GM21360 (cell line): ENCODE measurements around the gene LINGO1.

Experiments used
- ATAC-seq: cut with Tn5 transposase; IDR thresholded peaks from one replicate; pipeline ENCODE4 v1.9.1; 2021; ENCODE audit warnings: mild to moderate bottlenecking, moderate library complexity; ENCODE audit not compliant: unreplicated experiment

LINGO1 gene

DNA sequence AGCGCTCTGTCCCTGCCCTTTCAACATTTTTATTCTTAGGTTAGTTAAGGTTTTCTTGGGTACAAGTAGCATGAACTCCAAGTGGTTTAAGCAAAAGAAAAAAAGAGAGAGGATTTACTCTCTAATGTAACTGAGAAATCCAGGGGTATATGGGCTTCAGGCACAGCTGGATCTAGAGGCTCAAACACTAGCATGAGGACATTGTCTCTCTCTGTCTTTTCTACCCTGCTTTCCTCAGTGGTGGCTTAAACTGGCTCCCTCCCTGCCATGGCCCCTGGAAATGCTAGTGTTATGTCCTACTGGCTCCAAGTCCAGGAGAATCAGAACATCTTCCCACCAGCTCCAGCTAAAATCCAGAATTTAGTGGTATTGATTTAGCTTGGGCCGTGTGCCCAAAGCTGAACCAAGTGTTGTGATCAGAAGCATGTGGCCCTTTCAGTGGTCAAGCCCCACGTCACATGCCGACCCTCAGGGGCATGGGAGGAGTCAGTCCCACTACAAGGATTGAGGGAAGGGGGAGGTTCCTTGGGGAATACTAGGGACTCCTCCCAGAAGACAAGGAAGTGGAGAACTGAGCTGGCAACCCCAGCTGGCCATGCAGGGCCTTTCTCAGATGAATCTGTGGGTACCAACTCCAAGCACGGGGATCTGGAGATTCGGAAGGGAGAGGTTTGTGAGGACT is 58.0 kb downstream of the LINGO1 start:
- no peak for ATAC-seq

DNA sequence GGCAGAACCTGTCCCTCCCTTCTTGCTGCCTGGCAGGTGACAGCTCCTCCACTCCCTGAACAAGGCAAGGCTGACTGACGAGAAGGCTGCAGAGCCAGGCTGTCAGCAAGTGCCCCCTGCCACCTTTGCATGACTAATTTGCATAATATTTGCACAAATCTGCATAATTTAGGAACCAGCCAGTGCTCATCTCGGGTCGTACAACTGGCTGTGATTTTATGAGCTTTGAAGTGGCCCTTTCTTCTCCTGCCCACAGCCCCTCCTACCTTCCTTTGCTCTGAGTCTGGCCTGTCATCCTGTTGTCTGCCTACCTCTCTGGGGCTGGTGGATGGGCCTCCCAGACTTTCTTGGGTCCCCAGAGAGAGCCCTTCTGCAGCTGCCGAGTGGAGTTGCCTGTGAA is 58.9 kb downstream of the LINGO1 start:
- ATAC-seq = no peak

DNA sequence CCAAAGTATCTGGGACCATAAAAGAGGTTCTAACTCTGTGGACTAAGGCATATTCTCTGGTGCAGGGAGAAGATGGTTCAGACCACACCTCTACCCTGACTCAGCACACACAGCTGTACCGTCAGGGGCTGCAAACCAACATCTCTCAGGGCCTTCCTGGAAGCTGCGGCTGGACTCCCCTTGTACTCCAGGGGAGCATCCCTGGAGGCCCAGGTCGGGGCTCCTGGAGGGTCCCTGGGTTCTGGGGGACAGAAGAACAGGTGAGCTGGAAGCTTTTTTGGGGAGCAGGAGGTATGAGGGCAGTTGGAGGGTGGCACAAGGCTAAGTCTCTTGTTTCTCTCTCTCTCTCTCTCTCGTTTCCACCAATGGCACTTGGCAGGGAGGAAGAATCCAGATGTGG is 60.5 kb downstream of the LINGO1 start:
- ATAC-seq = no peak

DNA sequence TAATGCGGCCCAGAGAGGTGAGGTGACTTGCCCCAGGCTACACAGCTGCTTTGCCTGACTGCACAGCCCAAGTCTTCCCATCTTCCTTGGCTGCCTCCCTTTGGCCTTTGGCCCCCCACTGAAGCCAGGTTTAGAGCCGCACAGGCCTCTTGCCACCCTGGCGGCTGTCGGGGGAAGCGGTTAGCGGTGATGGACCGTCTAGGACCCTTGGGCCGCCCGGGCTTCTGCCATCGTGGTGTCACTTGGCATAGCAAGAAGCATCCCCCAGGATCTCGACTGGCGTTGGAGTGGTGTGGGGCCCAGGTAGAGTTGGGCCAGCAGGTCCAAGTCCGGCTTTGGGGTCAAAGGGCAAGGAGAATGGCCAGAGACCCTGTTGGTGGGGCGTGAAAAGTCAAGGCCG is 61.0 kb downstream of the LINGO1 start:
- no peak for ATAC-seq

DNA sequence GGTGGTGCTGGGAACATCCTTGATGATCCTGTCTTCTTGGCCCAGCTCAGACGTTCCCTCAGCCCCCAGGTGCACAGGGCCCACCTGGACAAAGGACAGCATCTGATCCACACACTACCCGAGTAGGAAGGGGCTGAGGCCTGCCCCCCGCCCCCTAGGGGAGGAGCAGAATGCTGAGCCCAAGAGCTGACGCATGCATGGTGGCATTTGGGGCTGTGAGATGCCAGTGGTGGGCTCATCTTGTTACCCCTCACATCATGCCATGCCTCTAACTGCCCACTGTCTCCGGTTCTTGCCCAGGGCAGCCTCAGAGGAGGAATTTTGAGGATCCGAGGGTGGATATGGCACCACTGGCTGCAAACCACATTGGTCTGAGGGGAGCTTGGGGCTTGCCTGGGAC is 61.5 kb downstream of the LINGO1 start:
- no peak for ATAC-seq

DNA sequence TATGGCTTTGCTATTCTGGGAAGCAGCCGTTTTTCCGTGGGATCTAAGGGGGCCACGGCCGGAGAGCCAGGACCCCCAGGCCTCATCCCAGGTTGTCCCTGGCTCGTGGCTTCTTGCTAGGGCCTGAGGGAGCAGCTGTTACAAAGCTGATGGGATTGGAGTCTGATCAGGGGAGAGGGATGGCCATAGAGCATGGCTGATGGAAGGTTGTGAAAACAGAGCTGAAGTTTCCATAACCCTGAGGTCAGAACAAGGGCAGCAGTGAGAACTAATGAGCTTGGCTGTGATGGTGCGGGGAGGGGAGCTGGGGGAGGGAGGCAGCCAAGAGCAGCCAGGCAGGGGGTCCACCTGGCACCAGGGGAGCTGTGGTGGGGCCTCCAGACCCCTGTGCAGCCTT is 63.0 kb downstream of the LINGO1 start:
- ATAC-seq = no peak

DNA sequence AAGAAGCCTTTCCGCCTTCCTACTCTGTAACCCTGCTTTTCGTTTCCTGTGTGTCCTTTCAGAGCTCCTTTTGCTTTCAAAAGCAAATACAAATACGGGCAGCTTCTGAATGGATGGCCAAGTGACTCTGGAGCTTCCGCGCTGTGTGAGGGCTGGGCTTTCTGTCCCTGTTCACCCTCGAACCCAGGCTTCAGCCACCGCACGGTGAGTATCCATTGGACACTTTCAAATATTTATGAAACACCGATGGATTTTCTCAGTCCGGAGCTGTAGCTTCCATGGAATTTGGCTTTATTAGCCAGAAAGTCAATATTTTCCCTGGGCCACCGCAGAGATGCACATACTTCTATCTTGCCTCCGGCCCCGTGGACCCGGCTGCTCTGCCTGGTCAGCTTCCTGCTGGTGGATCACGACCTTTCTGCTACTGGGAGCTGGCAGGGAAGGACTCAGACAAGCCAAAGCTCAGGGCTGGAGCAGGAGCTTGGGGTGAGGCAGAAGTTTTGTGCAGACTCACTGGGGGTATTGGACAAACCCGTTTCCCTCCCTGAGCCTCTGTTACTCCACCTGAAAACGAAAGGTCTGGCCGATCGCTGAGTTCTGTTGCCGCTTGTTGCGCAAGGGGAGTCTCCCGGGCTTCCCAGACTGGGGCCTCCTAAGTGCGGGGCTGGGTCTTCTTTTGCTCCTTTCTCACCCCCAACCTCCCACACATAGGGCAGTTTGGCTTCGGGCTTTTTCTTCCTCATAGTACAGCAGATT is 63.6 kb downstream of the LINGO1 start:
- ATAC-seq = no peak

DNA sequence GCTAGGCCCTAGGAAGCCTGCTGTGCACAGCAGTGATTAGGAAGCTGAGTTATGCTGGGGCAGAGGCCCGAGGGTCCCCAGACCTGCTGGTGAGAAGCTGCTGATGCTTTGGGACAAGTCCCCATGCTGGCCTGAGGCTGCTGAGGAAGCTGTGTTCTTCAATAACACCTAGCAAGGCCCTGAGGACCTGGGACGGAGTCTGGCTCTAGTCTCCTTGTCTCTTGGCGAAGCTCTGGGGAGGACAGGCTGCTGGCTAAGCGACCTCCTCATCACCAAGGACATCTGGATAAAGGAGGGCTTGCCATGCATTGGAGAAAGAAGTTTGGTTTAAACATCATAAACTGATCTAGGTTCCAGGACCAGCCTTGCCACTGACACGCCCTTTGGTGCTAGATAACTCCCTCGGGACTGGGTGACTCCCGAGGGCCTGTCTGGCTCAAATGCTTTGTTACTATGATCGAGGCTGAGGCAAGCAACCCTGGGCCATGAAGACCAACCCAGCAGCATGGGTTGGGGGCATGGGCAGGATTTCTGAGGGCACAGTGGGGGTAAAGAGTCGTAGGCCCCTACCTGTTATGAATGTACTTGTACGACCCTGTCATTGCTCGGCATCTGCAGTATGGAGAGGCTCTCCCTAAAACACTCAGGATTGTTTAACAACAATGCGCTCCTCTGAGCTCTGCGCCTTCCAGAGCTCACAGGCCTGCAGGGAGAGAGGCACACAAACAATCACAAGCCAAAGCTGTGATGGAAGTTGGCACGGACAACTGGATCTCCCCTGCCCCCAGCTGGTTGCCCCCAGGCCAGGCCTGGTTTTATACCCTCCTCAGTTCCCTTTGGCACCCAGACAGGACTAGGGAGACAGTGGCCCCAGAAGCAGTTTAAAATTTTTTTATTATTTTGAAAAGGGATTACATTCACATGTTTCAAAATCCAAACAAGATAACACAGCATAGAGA is 64.4 kb downstream of the LINGO1 start:
- ATAC-seq = no peak

DNA sequence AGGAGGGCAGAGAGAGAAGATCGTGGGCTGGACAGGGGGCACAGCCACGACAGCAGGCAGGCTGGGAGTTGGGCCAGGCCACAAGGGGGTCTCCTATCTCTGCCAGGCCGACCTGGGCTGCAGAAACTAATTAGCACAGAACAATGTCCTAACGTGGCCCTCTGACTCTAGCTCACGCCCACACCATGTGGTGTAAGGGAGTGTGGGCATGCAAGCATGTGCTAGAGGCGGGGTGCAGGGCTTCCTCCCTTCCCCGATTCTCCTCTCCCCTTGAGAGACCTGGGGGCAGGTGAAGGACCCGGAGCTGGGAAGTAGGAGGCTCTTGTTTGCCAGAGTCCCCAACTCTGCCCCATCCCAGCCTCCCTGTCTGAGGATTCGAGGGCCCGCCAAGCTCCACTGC is 65.5 kb downstream of the LINGO1 start:
- ATAC-seq = no peak

DNA sequence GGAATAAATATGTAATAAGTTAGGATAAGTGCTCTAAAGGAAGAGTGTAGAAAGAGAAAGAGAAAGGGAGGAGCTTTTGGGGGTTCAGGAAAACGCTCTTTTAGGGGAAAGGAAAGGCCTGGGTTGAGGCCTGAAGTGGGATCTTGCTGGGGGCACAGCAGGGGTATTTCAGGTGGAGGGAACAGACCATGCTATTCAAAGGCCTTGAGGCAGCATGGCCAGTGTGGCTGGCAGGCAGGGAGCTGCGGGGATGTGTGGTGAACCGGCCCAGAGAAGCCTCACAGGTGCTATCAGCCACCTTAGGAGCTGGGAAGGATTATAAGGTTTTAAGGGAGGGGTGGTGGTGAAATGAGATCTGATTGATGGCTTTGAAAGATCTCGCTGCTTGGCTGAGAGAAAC is 66.6 kb downstream of the LINGO1 start:
- ATAC-seq = no peak

DNA sequence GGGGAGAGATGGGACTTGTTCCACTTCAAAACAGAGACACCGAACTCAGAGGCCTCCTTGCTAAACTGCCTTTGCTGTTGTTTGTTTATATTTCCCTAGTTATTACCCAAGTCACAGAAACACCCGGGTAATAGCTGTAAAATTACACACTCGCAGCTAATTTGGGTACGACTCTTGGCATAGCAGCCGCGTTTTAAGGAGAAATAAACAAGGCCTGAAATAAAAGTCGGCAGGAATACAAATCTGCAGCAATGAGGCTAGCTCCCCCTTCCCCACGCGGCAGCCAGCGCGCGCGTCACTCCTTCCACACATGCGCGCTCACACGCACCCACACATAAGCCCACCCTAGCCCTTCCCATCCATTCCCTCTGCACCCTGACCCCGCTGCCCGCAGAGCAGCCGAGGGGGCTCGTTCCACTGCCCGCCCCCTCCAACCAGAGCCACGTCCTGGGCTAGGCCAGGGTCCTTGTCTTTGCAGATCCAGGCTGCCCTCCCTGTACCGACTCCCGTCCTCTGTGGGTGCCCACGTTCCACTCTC is 67.3 kb downstream of the LINGO1 start:
- ATAC-seq = no peak

DNA sequence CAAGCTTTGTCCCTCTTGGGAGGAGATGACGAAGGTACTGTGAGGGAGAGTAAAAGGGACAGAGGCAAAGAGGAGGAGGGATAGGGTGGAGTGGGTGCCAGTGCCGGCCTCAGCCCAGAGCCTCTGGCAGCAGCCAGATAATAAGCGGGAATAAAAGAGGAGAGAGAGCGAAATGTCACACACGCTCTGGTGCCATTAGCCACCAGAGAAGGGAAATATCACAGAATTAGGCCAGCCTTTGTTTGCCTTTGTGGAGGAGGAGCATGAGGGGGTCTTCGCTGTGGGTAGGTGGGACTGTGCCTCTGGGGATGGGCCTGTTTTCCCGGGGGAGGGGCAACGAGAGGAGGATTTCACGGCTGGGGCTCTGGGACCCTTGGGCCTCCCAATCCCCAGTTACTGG is 67.8 kb downstream of the LINGO1 start:
- no peak for ATAC-seq

DNA sequence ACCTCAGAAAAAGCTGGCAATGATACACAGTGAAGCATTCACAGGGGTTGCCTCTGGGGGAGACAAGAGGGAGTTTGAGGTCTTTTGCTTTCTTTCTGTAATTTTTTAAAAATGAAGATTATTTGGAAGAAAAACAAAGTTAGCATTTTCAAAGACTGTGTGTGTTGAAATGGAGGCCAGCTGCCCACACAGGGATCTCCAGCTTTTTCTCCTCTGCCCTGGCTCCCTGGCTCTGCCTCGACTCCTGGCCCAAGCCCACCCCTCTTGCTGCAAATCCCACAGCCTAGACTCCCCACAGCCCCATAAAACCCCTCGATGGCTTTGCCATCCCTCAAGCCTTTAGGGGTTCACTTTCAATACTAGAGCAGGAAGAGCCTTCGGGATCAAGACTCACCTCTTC is 68.4 kb downstream of the LINGO1 start:
- no peak for ATAC-seq

DNA sequence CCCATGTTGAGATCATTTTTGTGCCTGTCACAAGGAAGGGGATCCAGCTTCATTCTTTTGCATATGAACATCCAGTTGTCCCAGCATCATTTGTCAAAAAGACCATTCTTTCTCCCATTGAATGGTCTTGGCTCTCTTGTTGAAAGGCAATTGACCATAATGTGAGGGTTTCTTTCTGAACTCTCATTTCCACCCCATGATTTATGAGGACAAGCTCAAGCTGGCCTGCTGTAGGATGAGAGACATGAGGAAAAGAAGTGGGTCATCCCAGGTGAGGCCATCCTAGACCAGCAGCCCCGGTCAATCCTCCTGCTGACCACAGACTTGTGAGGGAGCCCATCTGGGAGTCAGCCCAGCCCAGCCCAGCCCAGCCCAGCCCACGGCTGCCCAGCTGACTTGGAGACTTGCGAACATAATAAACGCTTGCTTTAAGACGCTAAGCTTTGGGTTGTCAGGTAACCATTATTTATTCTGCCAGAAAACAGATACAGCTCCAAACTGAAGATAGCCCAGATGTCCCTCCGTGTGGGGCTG is 69.0 kb downstream of the LINGO1 start:
- no peak for ATAC-seq
